LNCaP clone FGC (cell line): ENCODE results near the gene FHIT.
A peak's percentile ranks its signal among the peaks of the same experiment; 100 is the strongest.

Experiments
- DNase-seq: peaks from one replicate; pipeline ENCODE4 v3.0.0-alpha.2; 2011; ENCODE audit warnings: low read depth
- H3K4me3 ChIP-seq: 2 replicates; pipeline ENCODE4 v1.5.1; 2011; ENCODE audit warnings: mild to moderate bottlenecking, low read depth, low read length, control low read depth
- CTCF ChIP-seq: IDR thresholded peaks from 2 replicates; pipeline ENCODE4 v1.5.1; 2012; ENCODE audit warnings: mild to moderate bottlenecking; ENCODE audit not compliant: control insufficient read depth, insufficient read depth; ENCODE audit errors: extremely low read depth

FHIT gene

GRCh38 chr3:60600848-60601247, 650.4 kb downstream of the FHIT start:
- H3K4me3 ChIP-seq, result no peak overlapping the region
- no peak for TF ChIP-seq CTCF

GRCh38 chr3:60599586-60599985, 651.7 kb downstream of the FHIT start:
- H3K4me3 ChIP-seq, result no peak overlapping the region
- no peak for DNase-seq
- TF ChIP-seq CTCF, result no peak

More at GRCh38 chr3:60600848-60601247, 650.4 kb downstream of the FHIT start:
- DNase-seq, result no peak

GRCh38 chr3:60598671-60599070, 652.6 kb downstream of the FHIT start:
- TF ChIP-seq CTCF, result no peak
- no peak overlapping the region for H3K4me3 ChIP-seq
- DNase-seq, result peak; percentile 8

GRCh38 chr3:60594025-60594424, 657.2 kb downstream of the FHIT start:
- no peak overlapping the region for H3K4me3 ChIP-seq
- DNase-seq, result peak; percentile 36
- no peak for TF ChIP-seq CTCF

- TF ChIP-seq CTCF, result no peak
- no peak for DNase-seq
- no peak overlapping the region for H3K4me3 ChIP-seq
Observed at GRCh38 chr3:60591267-60591666, 660.0 kb downstream of the FHIT start.

GRCh38 chr3:60588806-60589205, 662.4 kb downstream of the FHIT start:
- TF ChIP-seq CTCF, result no peak
- H3K4me3 ChIP-seq, result no peak overlapping the region
- no peak for DNase-seq

GRCh38 chr3:60585918-60586317, 665.3 kb downstream of the FHIT start:
- no peak overlapping the region for H3K4me3 ChIP-seq

More at GRCh38 chr3:60585918-60586317, 665.3 kb downstream of the FHIT start:
- TF ChIP-seq CTCF, result no peak
- no peak for DNase-seq
